ENCODE results near the gene C19orf38.

DNA sequence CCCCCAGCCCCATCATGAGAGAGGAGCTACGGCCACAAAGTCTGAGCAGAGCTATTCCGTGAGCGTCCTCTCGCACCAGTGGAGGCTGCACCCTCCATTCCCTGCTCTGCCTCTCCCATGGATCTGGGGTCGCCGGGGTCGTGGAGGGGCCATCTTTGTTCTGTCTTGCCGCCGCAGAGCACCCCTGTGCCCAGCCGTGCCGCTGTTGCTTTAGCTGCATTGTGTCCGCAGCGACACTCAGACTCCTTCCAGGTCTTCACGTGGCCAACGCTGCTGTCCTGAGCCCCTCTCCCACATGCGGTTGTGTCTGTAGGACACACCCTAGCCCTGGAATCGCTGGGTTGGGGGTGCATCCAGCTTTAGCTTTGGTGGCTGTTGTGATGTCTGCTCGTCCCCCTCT lies 64.4 kb downstream of the C19orf38 start:
- no peak for TF ChIP-seq EZH2 (IDR thresholded peaks at IDR 0.05; ENCODE audit: borderline replicate concordance, low read depth, low read length)
- TF ChIP-seq, protein P1, sequence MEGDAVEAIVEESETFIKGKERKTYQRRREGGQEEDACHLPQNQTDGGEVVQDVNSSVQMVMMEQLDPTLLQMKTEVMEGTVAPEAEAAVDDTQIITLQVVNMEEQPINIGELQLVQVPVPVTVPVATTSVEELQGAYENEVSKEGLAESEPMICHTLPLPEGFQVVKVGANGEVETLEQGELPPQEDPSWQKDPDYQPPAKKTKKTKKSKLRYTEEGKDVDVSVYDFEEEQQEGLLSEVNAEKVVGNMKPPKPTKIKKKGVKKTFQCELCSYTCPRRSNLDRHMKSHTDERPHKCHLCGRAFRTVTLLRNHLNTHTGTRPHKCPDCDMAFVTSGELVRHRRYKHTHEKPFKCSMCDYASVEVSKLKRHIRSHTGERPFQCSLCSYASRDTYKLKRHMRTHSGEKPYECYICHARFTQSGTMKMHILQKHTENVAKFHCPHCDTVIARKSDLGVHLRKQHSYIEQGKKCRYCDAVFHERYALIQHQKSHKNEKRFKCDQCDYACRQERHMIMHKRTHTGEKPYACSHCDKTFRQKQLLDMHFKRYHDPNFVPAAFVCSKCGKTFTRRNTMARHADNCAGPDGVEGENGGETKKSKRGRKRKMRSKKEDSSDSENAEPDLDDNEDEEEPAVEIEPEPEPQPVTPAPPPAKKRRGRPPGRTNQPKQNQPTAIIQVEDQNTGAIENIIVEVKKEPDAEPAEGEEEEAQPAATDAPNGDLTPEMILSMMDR (IDR thresholded peaks at IDR 0.05 in 2 of 3, conservative IDR thresholded peaks at IDR 0.05 in 1 of 3; ENCODE audit: insufficient read depth in 2 of 3, low read depth in 1 of 3, low read length in 3 of 3), result no peak
- no peak for TF ChIP-seq TEAD4 (IDR thresholded peaks at IDR 0.05; ENCODE audit: low read length)
- no peak for TF ChIP-seq TEAD4 (CRISPR knock-in tag; IDR thresholded peaks at IDR 0.05; ENCODE audit: borderline replicate concordance)
- TF ChIP-seq JUND (IDR thresholded peaks at IDR 0.05; ENCODE audit: borderline replicate concordance, low read depth, low read length), result no peak
- TF ChIP-seq JUND (tag; IDR thresholded peaks at IDR 0.05; ENCODE audit: borderline replicate concordance, low read depth, low read length), result no peak
- no peak for TF ChIP-seq ATF1 (CRISPR knock-in tag; IDR thresholded peaks at IDR 0.05)
- TF ChIP-seq ATF1 (tag; IDR thresholded peaks at IDR 0.05), result no peak
- TF ChIP-seq POLR2AphosphoS2 (IDR thresholded peaks at IDR 0.05; ENCODE audit: low read length), result no peak
- TF ChIP-seq, protein P2, sequence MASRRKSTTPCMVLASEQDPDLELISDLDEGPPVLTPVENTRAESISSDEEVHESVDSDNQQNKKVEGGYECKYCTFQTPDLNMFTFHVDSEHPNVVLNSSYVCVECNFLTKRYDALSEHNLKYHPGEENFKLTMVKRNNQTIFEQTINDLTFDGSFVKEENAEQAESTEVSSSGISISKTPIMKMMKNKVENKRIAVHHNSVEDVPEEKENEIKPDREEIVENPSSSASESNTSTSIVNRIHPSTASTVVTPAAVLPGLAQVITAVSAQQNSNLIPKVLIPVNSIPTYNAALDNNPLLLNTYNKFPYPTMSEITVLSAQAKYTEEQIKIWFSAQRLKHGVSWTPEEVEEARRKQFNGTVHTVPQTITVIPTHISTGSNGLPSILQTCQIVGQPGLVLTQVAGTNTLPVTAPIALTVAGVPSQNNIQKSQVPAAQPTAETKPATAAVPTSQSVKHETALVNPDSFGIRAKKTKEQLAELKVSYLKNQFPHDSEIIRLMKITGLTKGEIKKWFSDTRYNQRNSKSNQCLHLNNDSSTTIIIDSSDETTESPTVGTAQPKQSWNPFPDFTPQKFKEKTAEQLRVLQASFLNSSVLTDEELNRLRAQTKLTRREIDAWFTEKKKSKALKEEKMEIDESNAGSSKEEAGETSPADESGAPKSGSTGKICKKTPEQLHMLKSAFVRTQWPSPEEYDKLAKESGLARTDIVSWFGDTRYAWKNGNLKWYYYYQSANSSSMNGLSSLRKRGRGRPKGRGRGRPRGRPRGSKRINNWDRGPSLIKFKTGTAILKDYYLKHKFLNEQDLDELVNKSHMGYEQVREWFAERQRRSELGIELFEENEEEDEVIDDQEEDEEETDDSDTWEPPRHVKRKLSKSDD (conservative IDR thresholded peaks at IDR 0.05; ENCODE audit: low read length), result no peak
- TF ChIP-seq SMARCA5 (IDR thresholded peaks at IDR 0.05), result no peak
- TF ChIP-seq, protein P3, sequence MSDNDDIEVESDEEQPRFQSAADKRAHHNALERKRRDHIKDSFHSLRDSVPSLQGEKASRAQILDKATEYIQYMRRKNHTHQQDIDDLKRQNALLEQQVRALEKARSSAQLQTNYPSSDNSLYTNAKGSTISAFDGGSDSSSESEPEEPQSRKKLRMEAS (CRISPR knock-in tag; IDR thresholded peaks at IDR 0.05), result no peak
- no peak for TF ChIP-seq CREB1 (IDR thresholded peaks at IDR 0.05)
- TF ChIP-seq CREB1 (CRISPR knock-in tag; IDR thresholded peaks at IDR 0.05), result no peak
- no peak for TF ChIP-seq ZZZ3 (IDR thresholded peaks at IDR 0.05)
- TF ChIP-seq, protein P4, sequence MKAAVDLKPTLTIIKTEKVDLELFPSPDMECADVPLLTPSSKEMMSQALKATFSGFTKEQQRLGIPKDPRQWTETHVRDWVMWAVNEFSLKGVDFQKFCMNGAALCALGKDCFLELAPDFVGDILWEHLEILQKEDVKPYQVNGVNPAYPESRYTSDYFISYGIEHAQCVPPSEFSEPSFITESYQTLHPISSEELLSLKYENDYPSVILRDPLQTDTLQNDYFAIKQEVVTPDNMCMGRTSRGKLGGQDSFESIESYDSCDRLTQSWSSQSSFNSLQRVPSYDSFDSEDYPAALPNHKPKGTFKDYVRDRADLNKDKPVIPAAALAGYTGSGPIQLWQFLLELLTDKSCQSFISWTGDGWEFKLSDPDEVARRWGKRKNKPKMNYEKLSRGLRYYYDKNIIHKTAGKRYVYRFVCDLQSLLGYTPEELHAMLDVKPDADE (conservative IDR thresholded peaks at IDR 0.05; ENCODE audit: control insufficient read depth, low read depth, low read length), result no peak

Measured in K562 (cell line).